Measurements from ENCODE around the gene TTI1. TPM values are rescaled to one million over a fixed set of nuclear protein-coding genes. Genes with fewer than 3 reads are reported as not detected.

The TTI1 gene
- total RNA-seq, 4 donors from 2014 or later, result 8.2 to 14.2 (median 10.8) TPM

DNA sequence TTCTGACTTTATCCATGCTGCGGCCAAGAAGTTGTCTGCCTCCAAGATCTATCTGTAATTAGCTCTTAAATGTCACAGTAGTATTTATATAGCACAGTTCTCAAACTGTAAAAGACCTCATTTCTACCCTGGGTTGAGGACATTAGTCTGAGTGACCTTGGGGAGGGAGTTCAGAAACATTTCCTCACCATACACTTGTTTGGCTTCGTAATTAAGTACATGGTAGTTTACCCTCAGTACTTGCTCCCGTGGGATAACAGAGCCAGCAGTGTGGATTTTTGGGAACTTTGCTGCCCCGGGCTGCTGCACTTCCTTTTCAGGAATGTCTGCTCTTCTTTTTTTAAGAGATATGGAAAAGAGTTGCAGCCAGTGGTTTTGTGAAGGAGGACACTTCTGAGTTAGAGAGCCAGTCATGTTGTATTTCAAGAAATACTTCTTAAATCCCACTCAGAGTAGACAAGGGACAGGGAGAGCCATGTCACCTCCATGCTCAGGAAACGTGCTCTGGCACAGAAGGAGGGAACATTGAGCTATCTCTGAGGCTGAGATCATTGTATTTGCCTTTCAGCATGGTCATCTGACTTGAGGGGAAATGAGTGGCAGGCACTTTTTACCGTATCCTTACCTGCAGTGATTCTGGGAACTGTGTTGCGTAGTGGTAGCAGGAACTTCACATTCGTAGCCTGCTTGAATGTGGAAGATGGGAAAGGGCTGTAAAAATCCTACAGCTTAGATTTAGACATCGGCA lies 33.9 kb upstream of the TTI1 start:
- no peaks in the 10 kb centered on the region for H3K27me3 ChIP-seq
- peaks cover 0 to 99% (median 0%) of the 10 kb centered on the region in 3 donors for H3K36me3 ChIP-seq
- no peaks in the 10 kb centered on the region for H3K4me1 ChIP-seq
- 78 to 80% methylated on average over 9 of the region's 9 CpGs for WGBS, 2 donors
- no peak overlapping the region for H3K27ac ChIP-seq
- TF ChIP-seq EP300 (IDR thresholded peaks at IDR 0.05), result no peak
- TF ChIP-seq POLR2A (IDR thresholded peaks at IDR 0.05), result no peak
- TF ChIP-seq, protein P1, sequence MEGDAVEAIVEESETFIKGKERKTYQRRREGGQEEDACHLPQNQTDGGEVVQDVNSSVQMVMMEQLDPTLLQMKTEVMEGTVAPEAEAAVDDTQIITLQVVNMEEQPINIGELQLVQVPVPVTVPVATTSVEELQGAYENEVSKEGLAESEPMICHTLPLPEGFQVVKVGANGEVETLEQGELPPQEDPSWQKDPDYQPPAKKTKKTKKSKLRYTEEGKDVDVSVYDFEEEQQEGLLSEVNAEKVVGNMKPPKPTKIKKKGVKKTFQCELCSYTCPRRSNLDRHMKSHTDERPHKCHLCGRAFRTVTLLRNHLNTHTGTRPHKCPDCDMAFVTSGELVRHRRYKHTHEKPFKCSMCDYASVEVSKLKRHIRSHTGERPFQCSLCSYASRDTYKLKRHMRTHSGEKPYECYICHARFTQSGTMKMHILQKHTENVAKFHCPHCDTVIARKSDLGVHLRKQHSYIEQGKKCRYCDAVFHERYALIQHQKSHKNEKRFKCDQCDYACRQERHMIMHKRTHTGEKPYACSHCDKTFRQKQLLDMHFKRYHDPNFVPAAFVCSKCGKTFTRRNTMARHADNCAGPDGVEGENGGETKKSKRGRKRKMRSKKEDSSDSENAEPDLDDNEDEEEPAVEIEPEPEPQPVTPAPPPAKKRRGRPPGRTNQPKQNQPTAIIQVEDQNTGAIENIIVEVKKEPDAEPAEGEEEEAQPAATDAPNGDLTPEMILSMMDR (IDR thresholded peaks at IDR 0.05), result no peak
- H3K4me3 ChIP-seq, result no peak overlapping the region
- no peaks in the 10 kb centered on the region for H3K9me3 ChIP-seq
- no peak for DNase-seq (ENCODE audit: low spot score in 2 of 2)

DNA sequence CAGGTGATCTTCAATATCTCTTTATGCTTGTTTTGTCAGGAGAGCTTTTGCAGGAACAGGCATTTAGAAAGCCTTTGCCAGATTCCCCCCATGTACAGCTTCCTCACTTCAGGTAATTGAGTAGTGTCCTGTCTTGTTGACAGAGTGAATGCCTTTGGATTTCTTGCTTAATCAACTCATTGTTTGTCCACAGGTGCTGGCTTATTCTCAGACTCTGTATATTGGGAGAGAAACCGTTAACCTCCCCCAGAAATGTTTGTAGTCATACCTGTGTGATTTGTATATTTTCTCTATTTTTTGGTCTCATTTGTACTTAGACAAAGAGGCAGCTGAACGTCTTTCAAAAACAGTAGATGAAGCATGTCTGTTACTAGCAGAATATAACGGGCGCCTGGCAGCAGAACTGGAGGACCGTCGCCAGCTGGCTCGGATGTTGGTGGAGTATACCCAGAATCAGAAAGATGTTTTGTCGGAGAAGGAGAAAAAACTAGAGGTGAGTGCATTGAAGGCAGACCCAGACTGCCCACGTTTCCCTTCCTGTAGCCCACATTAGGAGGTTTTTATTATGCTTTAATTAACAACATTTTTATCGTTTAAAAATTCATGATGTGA lies 32.6 kb upstream of the TTI1 start:
- Histone ChIP-seq H3K36me3 (peaks cover 0 to 99% (median 0%) of the 10 kb centered on the region in 3 donors), H3K27me3 (no peaks in the 10 kb centered on the region), H3K4me1 (no peaks in the 10 kb centered on the region), H3K4me3 (no peak overlapping the region), H3K27ac (no peak overlapping the region), H3K9me3 (no peaks in the 10 kb centered on the region)
- 76 to 83% methylated on average over 10 of the region's 10 CpGs for WGBS, 2 donors
- no peak for TF ChIP-seq POLR2A (IDR thresholded peaks at IDR 0.05)
- no peak for TF ChIP-seq EP300 (IDR thresholded peaks at IDR 0.05)
- TF ChIP-seq, protein P1 (IDR thresholded peaks at IDR 0.05), result no peak
- no peak for DNase-seq (ENCODE audit: low spot score in 2 of 2)

DNA sequence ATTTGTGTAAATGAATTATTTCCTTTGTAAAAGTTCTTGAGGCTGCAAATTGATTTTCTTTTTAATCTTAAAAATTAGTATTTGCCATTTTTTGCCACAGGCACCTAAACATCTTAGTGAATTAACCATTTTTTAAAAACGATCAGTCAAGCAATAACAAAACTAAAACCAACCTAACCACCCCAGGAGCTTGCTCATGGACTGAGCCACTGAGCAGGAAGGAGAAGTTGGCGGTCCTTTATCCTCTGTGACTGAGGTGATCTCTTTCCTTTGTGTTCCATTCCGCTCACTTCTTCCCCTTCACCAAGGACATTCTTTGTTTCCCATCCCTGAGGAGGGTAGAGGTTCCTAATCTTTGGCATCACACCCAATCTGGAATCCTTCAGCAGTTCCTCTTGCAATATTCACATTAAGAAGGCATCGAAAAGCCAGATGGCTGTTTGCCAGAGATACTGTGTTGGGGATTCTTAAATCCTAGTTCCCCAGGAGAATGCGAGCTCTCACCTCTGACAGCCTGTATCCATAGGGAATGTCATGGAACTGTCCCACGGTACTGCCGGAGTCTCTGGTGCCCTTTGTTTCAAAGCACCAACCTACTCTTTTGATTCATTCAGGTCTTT lies 30.8 kb upstream of the TTI1 start:
- no peaks in the 10 kb centered on the region for H3K9me3 ChIP-seq
- H3K4me1 ChIP-seq, result no peaks in the 10 kb centered on the region
- DNase-seq (ENCODE audit: low spot score in 2 of 2), result no peak
- TF ChIP-seq EP300 (IDR thresholded peaks at IDR 0.05) (no peak), POLR2A (IDR thresholded peaks at IDR 0.05) (no peak)
- TF ChIP-seq, protein P1 (IDR thresholded peaks at IDR 0.05), result no peak
- 82 to 84% methylated on average over 7 of the region's 7 CpGs for WGBS, 2 donors
- no peak overlapping the region for H3K27ac ChIP-seq
- no peaks in the 10 kb centered on the region for H3K27me3 ChIP-seq
- no peak overlapping the region for H3K4me3 ChIP-seq
- peaks cover 0 to 100% (median 9%) of the 10 kb centered on the region in 3 donors for H3K36me3 ChIP-seq

- no peak overlapping the region for H3K4me3 ChIP-seq
- peaks cover 0 to 100% (median 14%) of the 10 kb centered on the region in 3 donors for H3K36me3 ChIP-seq
- TF ChIP-seq EP300 (IDR thresholded peaks at IDR 0.05) (no peak), POLR2A (IDR thresholded peaks at IDR 0.05) (no peak)
- TF ChIP-seq, protein P1 (IDR thresholded peaks at IDR 0.05), result no peak
- DNase-seq (ENCODE audit: low spot score in 2 of 2), result no peak
- no peak overlapping the region for H3K27ac ChIP-seq
- no peaks in the 10 kb centered on the region for H3K4me1 ChIP-seq
- 83 to 86% methylated on average over 5 of the region's 5 CpGs for WGBS, 2 donors
- H3K9me3 ChIP-seq, result no peaks in the 10 kb centered on the region
- no peaks in the 10 kb centered on the region for H3K27me3 ChIP-seq
These were observed 29.6 kb upstream of the TTI1 start for GRCh38 chr20:38062890-38063289.

- Histone ChIP-seq H3K4me1 (peaks cover 0 to 7% (median 0%) of the 10 kb centered on the region in 4 donors), H3K27me3 (no peaks in the 10 kb centered on the region), H3K27ac (no peak overlapping the region), H3K4me3 (no peak overlapping the region), H3K36me3 (peaks cover 0 to 84% (median 14%) of the 10 kb centered on the region in 3 donors), H3K9me3 (no peaks in the 10 kb centered on the region)
- 75 to 80% methylated on average over 4 of the region's 4 CpGs for WGBS, 2 donors
- no peak for TF ChIP-seq POLR2A (IDR thresholded peaks at IDR 0.05)
- TF ChIP-seq EP300 (IDR thresholded peaks at IDR 0.05), result no peak
- TF ChIP-seq, protein P1 (IDR thresholded peaks at IDR 0.05), result no peak
- no peak for DNase-seq (ENCODE audit: low spot score in 2 of 2)
These were observed 27.9 kb upstream of the TTI1 start for GRCh38 chr20:38061109-38061508.

Measured in tibial nerve (tissue), 4 donors.